IMR-90 (cell line): ENCODE results near the gene MCL1. TPM values are rescaled to one million over a fixed set of nuclear protein-coding genes. Genes with fewer than 3 reads are reported as not detected.

Experiments
- ATAC-seq: fragments of 200-7000 bp; cut with Tn5 transposase; 2 replicates; pipeline ENCODE4 v1.9.1; 2020; ENCODE audit warnings: low read depth, mild to moderate bottlenecking, moderate library complexity
- BruUV-seq: library from RNA; stranded (reverse); fragments of 400-500 nt; replicated peaks from 2 replicates; lab custom pipeline; 2021; lab: Mats Ljungman, UMichigan
- CTCF ChIA-PET: fragments of 300-600 bp; formaldehyde crosslinking; extraction: SDS; loops from one replicate; lab custom pipeline; 2021; ENCODE audit warnings: antibody characterized with exemption; lab: Yijun Ruan, JAX
- POLR2A ChIA-PET: fragments of 300-600 bp; sonication (Branson Sonifier 250); formaldehyde crosslinking; loops from one replicate; lab custom pipeline; 2022; ENCODE audit warnings: antibody characterized with exemption; ENCODE audit not compliant: unreplicated experiment; lab: Charles Lee
- DNase-seq: peaks from one replicate; pipeline ENCODE4 v3.0.0; 2013
- H2AFZ ChIP-seq: replicated peaks from 2 replicates; pipeline ENCODE3; 2013; ENCODE audit warnings: low read length, mild to moderate bottlenecking; ENCODE audit not compliant: poor library complexity
- H2AK5ac ChIP-seq: 2 replicates; pipeline ENCODE4 v1.6.1; 2013; ENCODE audit warnings: low read depth, low read length, inconsistent platforms
- H2AK9ac ChIP-seq: replicated peaks from 2 replicates; pipeline ENCODE3; 2013; ENCODE audit warnings: mild to moderate bottlenecking, low read depth, low read length, moderate library complexity; ENCODE audit not compliant: poor library complexity
- H2BK120ac ChIP-seq: 2 replicates; pipeline ENCODE4 v1.6.1; 2013; ENCODE audit warnings: low read depth, low read length, inconsistent platforms
- H2BK15ac ChIP-seq: 3 replicates; pipeline ENCODE4 v1.6.1; 2013; ENCODE audit warnings: low read depth, low read length, inconsistent platforms
- H2BK20ac ChIP-seq: 2 replicates; pipeline ENCODE4 v1.6.1; 2013; ENCODE audit warnings: low read depth, mild to moderate bottlenecking, inconsistent platforms, low read length, moderate library complexity
- H2BK5ac ChIP-seq: 2 replicates; pipeline ENCODE4 v1.6.1; 2013; ENCODE audit warnings: mild to moderate bottlenecking, low read depth, low read length, inconsistent platforms; ENCODE audit not compliant: poor library complexity, severe bottlenecking
- H3K14ac ChIP-seq: replicated peaks from 2 replicates; pipeline ENCODE4 v1.6.1; 2013; ENCODE audit warnings: low read depth, low read length, inconsistent platforms
- H3K18ac ChIP-seq: 2 replicates; pipeline ENCODE4 v1.6.1; 2013; ENCODE audit warnings: low read depth, low read length, control low read depth
- H3K23ac ChIP-seq: 2 replicates; pipeline ENCODE4 v1.6.1; 2013; ENCODE audit warnings: low read depth, low read length, inconsistent platforms
- H3K27ac ChIP-seq: 2 replicates; pipeline ENCODE4 v1.5.1; 2013; ENCODE audit warnings: mild to moderate bottlenecking, control low read depth, low read length; ENCODE audit not compliant: insufficient read depth
- H3K27me3 ChIP-seq: 2 replicates; pipeline ENCODE4 v1.6.1; 2013; ENCODE audit warnings: low read length; ENCODE audit not compliant: control insufficient read depth, insufficient read depth
- H3K36me3 ChIP-seq: 2 replicates; pipeline ENCODE4 v1.6.1; 2013; ENCODE audit warnings: low read length, mixed read lengths; ENCODE audit not compliant: control insufficient read depth, insufficient read depth
- H3K4ac ChIP-seq: 2 replicates; pipeline ENCODE4 v1.6.1; 2013; ENCODE audit warnings: low read depth, low read length, inconsistent platforms
- H3K4me1 ChIP-seq: 2 replicates; pipeline ENCODE4 v1.6.1; 2013; ENCODE audit warnings: low read length, mixed read lengths; ENCODE audit not compliant: control insufficient read depth, insufficient read depth
- H3K4me2 ChIP-seq: 2 replicates; pipeline ENCODE4 v1.6.1; 2013; ENCODE audit warnings: low read depth, mild to moderate bottlenecking, control low read depth, low read length, moderate library complexity
- H3K4me3 ChIP-seq: 2 replicates; pipeline ENCODE4 v1.5.1; 2013; ENCODE audit warnings: low read depth, mild to moderate bottlenecking, control low read depth, low read length, moderate library complexity; ENCODE audit not compliant: insufficient read depth
- H3K56ac ChIP-seq: 2 replicates; pipeline ENCODE4 v1.6.1; 2013; ENCODE audit warnings: low read length, inconsistent platforms; ENCODE audit not compliant: insufficient read depth; ENCODE audit errors: extremely low read depth
- H3K79me1 ChIP-seq, 2 experiments: 2 replicates each; pipeline ENCODE4 v1.6.1; 2013; ENCODE audit warnings: low read length in 2 of 2, inconsistent platforms in 1 of 2, low read depth in 1 of 2
- H3K9ac ChIP-seq: 2 replicates; pipeline ENCODE4 v1.6.1; 2013; ENCODE audit warnings: low read depth, low read length, control low read depth
- H3K9me1 ChIP-seq: 2 replicates; pipeline ENCODE4 v1.6.1; 2013; ENCODE audit warnings: low read length, inconsistent platforms; ENCODE audit not compliant: insufficient read depth
- H3K9me3 ChIP-seq: 2 replicates; pipeline ENCODE4 v1.6.1; 2013; ENCODE audit warnings: low read length; ENCODE audit not compliant: control insufficient read depth, insufficient read depth
- H4K20me1 ChIP-seq: 2 replicates; pipeline ENCODE4 v1.6.1; 2013; ENCODE audit warnings: low read length, inconsistent platforms; ENCODE audit not compliant: insufficient read depth
- H4K5ac ChIP-seq: 2 replicates; pipeline ENCODE4 v1.6.1; 2013; ENCODE audit warnings: mild to moderate bottlenecking, low read depth, low read length, control low read depth
- H4K8ac ChIP-seq, 2 experiments: 2 replicates each; pipeline ENCODE4 v1.6.1; 2013; ENCODE audit warnings: low read depth in 2 of 2, low read length in 2 of 2, control low read depth in 1 of 2, inconsistent platforms in 1 of 2
- H4K91ac ChIP-seq: 2 replicates; pipeline ENCODE4 v1.6.1; 2013; ENCODE audit warnings: low read depth, low read length, inconsistent platforms; ENCODE audit not compliant: insufficient read depth
- CHD1 ChIP-seq: IDR thresholded peaks from 2 replicates; pipeline ENCODE4 v1.6.1; 2012; ENCODE audit warnings: low read depth, low read length, improper control_type of control experiment
- FOS ChIP-seq: fragments of 150-350 bp; IDR thresholded peaks from 2 replicates; pipeline ENCODE4 v1.6.1; 2016; ENCODE audit warnings: low read depth, low read length
- MAFK ChIP-seq: IDR thresholded peaks from 2 replicates; pipeline ENCODE4 v1.6.1; 2012; ENCODE audit warnings: low read depth, low read length, improper control_type of control experiment
- MXI1 ChIP-seq: IDR thresholded peaks from 2 replicates; pipeline ENCODE4 v1.6.1; 2012; ENCODE audit warnings: low read depth, mild to moderate bottlenecking, low read length, moderate library complexity, borderline replicate concordance
- NFE2L2 ChIP-seq: fragments of 150-350 bp; IDR thresholded peaks from 2 replicates; pipeline ENCODE4 v1.6.1; 2016; ENCODE audit warnings: low read depth, mild to moderate bottlenecking, low read length
- POLR2A ChIP-seq: IDR thresholded peaks from 2 replicates; pipeline ENCODE4 v1.6.1; 2012; ENCODE audit warnings: mild to moderate bottlenecking, low read depth, low read length
- RAD21 ChIP-seq: IDR thresholded peaks from 2 replicates; pipeline ENCODE4 v1.6.1; 2012; ENCODE audit warnings: low read length, improper control_type of control experiment
- RCOR1 ChIP-seq: IDR thresholded peaks from 2 replicates; pipeline ENCODE4 v1.6.1; 2012; ENCODE audit warnings: mild to moderate bottlenecking, low read length, improper control_type of control experiment; ENCODE audit not compliant: insufficient replicate concordance
- RFX5 ChIP-seq: IDR thresholded peaks from 2 replicates; pipeline ENCODE4 v1.8.0; 2012; ENCODE audit warnings: low read depth, mild to moderate bottlenecking, low read length, moderate library complexity
- SMC3 ChIP-seq: fragments of 150-350 bp; IDR thresholded peaks from 2 replicates; pipeline ENCODE4 v1.6.1; 2016; ENCODE audit warnings: low read depth, mild to moderate bottlenecking, antibody characterized with exemption, low read length, moderate library complexity
- WGBS, 2 experiments: methylation state at CpG; one replicate each; pipeline versions ENCODE4 v1.1.5 to v1.1.7; 2013; ENCODE audit warnings: missing lambda C conversion rate in 2 of 2; ENCODE audit not compliant: insufficient read length in 1 of 2; ENCODE audit errors: extremely low coverage in 2 of 2; 5-methylcytosine and 5-hydroxymethylcytosine counted together
- dilution Hi-C: fragments of 300-500 bp; cut with HindIII; formaldehyde crosslinking; loops from one replicate; pipeline ENCODE4 v1.14.3; 2018; ENCODE audit warnings: low sequenced_read_pairs; ENCODE audit not compliant: unreplicated experiment
- in situ Hi-C: fragments of 300-500 bp; cut with MboI; formaldehyde crosslinking; loops from 3 replicates; pipeline ENCODE4 v1.14.3; 2019; ENCODE audit warnings: low sequenced_read_pairs, inconsistent platforms, mixed read lengths
- intact Hi-C: fragments of 100-400 bp; cut with micrococcal nuclease; formaldehyde crosslinking; loops from 2 replicates; pipeline ENCODE4 v1.10.0; 2022
- polyA plus RNA-seq, 3 experiments: library from polyadenylated mRNA; depleted of rRNA; stranded (reverse); fragments of >200 nt; gene quantifications; 2 replicates each; pipeline ENCODE4 v1.2.3, GENCODE V29; 2012; ENCODE audit warnings: low replicate concordance in 1 of 3
- total RNA-seq: library from RNA; depleted of rRNA; stranded (reverse); fragments of >200 nt; gene quantifications from 2 replicates; pipeline ENCODE4 v1.2.3, GENCODE V29; 2012
- TF ChIP-seq, protein P1 (sequence below): conservative IDR thresholded peaks from 2 replicates; pipeline ENCODE4 v1.5.1; 2012; ENCODE audit warnings: mild to moderate bottlenecking, low read depth, low read length, improper control_type of control experiment
- TF ChIP-seq, protein P2 (sequence below): fragments of 150-350 bp; IDR thresholded peaks from 2 replicates; pipeline ENCODE4 v1.6.1; 2016; ENCODE audit warnings: low read depth, mild to moderate bottlenecking, low read length, moderate library complexity, borderline replicate concordance
- TF ChIP-seq, protein P3 (sequence below): fragments of 150-350 bp; IDR thresholded peaks from 2 replicates; pipeline ENCODE4 v1.6.1; 2017; ENCODE audit warnings: mild to moderate bottlenecking, antibody characterized with exemption, low read length, low read depth

MCL1 gene
- total and polyA plus RNA-seq, 2 of the 4 experiments (the other 2 are of a cell fraction), result 79.5 to 142 TPM

DNA sequence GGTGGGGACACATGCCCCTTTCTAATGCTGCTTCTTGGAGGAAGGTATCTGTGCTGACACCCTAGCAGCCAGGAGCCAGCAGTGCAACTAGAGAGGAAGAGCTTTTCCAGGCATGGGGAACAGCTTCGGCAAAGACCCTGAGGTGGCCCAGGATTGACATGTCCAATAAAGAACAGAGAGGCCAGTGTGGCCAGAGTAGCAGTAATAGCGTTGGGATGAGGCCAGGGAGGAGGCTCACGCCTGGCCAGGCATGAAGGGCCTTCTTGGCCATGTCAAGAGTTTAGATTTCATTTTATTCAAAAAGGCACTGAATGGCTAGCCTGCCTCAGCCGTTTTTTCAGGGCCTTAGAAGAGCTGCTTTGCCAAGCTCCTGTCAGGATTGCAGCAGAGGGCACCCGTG, 46.5 kb downstream of the MCL1 start:
- peak overlapping the region; percentile 12 for H2BK120ac ChIP-seq
- no peak overlapping the region for H3K18ac ChIP-seq
- WGBS, 2 experiments, result 52% methylated on average over 2 of the region's 5 CpGs; no CpG with 5 or more reads in 1 of the 2 experiments
- H3K4ac ChIP-seq, result peak overlapping the region; percentile 44; the same call in 1 of the 2 replicates
- no TSS peak for BruUV-seq
- H4K91ac ChIP-seq, result peak overlapping the region; percentile 46; the same call in 1 of the 2 replicates
- TF ChIP-seq, protein P1, sequence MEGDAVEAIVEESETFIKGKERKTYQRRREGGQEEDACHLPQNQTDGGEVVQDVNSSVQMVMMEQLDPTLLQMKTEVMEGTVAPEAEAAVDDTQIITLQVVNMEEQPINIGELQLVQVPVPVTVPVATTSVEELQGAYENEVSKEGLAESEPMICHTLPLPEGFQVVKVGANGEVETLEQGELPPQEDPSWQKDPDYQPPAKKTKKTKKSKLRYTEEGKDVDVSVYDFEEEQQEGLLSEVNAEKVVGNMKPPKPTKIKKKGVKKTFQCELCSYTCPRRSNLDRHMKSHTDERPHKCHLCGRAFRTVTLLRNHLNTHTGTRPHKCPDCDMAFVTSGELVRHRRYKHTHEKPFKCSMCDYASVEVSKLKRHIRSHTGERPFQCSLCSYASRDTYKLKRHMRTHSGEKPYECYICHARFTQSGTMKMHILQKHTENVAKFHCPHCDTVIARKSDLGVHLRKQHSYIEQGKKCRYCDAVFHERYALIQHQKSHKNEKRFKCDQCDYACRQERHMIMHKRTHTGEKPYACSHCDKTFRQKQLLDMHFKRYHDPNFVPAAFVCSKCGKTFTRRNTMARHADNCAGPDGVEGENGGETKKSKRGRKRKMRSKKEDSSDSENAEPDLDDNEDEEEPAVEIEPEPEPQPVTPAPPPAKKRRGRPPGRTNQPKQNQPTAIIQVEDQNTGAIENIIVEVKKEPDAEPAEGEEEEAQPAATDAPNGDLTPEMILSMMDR, result no peak
- TF ChIP-seq, protein P2, sequence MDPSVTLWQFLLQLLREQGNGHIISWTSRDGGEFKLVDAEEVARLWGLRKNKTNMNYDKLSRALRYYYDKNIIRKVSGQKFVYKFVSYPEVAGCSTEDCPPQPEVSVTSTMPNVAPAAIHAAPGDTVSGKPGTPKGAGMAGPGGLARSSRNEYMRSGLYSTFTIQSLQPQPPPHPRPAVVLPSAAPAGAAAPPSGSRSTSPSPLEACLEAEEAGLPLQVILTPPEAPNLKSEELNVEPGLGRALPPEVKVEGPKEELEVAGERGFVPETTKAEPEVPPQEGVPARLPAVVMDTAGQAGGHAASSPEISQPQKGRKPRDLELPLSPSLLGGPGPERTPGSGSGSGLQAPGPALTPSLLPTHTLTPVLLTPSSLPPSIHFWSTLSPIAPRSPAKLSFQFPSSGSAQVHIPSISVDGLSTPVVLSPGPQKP, result no peak
- TF ChIP-seq FOS (no peak), MXI1 (no peak), RFX5 (no peak), RAD21 (no peak), MAFK (no peak), NFE2L2 (no peak), SMC3 (no peak), POLR2A (no peak), RCOR1 (no peak), CHD1 (no peak)
- TF ChIP-seq, protein P3, sequence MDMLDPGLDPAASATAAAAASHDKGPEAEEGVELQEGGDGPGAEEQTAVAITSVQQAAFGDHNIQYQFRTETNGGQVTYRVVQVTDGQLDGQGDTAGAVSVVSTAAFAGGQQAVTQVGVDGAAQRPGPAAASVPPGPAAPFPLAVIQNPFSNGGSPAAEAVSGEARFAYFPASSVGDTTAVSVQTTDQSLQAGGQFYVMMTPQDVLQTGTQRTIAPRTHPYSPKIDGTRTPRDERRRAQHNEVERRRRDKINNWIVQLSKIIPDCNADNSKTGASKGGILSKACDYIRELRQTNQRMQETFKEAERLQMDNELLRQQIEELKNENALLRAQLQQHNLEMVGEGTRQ, result no peak
- no peak overlapping the region for H3K56ac ChIP-seq
- H2BK20ac ChIP-seq, result 0 out of 2 replicates have a peak overlapping the region, but pooled peaks have one; percentile 53
- no peak overlapping the region for H4K5ac ChIP-seq
- H3K79me1 ChIP-seq, result peaks cover 0 to 2% of the 10 kb centered on the region in 2 experiments; a peak in 1 of 4 replicates
- POLR2A ChIA-PET, result no interaction called here
- ATAC-seq (no peak), DNase-seq (no peak)
- no peak overlapping the region for H3K4me3 ChIP-seq
- H3K9me1 ChIP-seq, result peaks cover 16% of the 10 kb centered on the region
- intact Hi-C loops (loop anchor here (1.0 to 10.0 kb wide), 3 partner anchors 46 to 168 kb away; partner anchors contain the start of genes RPRD2 and TARS2), dilution Hi-C loops (no loop called here), in situ Hi-C loops (no loop called here)
- no peak overlapping the region for H2BK5ac ChIP-seq
- peak overlapping the region; percentile 78 for H2AFZ ChIP-seq
- H3K9me3 ChIP-seq, result no peaks in the 10 kb centered on the region
- H3K9ac ChIP-seq, result no peak overlapping the region
- H3K27ac ChIP-seq, result no peak overlapping the region
- H3K27me3 ChIP-seq, result no peaks in the 10 kb centered on the region
- no peak overlapping the region for H3K4me2 ChIP-seq
- H2AK5ac ChIP-seq, result peak overlapping the region; percentile 59; the same call in 1 of the 2 replicates
- H2BK15ac ChIP-seq, result no peak overlapping the region
- H4K8ac ChIP-seq, result peak overlapping the region in 1 of 2 experiments; percentile 54; a peak in 1 of 4 replicates
- CTCF ChIA-PET, result interaction anchor here (0.6 to 1.7 kb wide), 4 partner anchors 11 to 95 kb away, joined by 3 to 12 read pairs (median 4); partner anchors contain the start of genes ECM1 and FALEC
- peaks cover 27% of the 10 kb centered on the region for H3K4me1 ChIP-seq
- H2AK9ac ChIP-seq, result peak overlapping the region; percentile 84
- H3K36me3 ChIP-seq, result no peaks in the 10 kb centered on the region
- no peaks in the 10 kb centered on the region for H4K20me1 ChIP-seq
- H3K14ac ChIP-seq, result no peak overlapping the region
- H3K23ac ChIP-seq, result no peak overlapping the region
